ENCODE results near the gene KANSL1L.

Gene KANSL1L

DNA sequence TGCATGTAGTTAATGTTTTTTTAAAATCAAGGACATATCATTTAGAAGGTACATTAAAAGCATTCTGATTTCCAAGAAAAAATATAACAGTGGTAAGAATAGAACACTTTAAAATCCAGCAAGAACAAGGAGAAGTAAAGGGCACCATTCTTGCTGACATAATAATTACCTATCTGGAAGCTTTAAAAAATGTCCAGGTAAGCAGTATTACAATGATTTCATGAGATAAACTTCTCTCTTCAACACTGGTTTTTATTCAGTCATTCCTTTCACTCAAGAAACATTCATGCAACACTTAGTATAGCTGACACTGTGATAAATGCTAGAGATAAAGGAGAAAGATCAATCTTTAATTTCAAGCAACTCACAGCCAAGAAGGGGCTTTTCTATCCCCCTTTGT is 2.9 kb upstream of the KANSL1L start:
- H3K9me3 ChIP-seq (ENCODE audit: insufficient read depth, low read depth, low read length) = no peaks in the 10 kb centered on the region
- H3K27me3 ChIP-seq (ENCODE audit: insufficient read depth, low read length) = no peaks in the 10 kb centered on the region
- H3K9ac ChIP-seq (ENCODE audit: low read depth, low read length) = no peak overlapping the region
- H3K4me1 ChIP-seq (ENCODE audit: insufficient read depth, low read length) = peaks cover 34% of the 10 kb centered on the region
- no peak overlapping the region for H3K27ac ChIP-seq (ENCODE audit: low read depth, low read length)
- H3K4me3 ChIP-seq (ENCODE audit: low read length) = no peak overlapping the region
- no peaks in the 10 kb centered on the region for H3K36me3 ChIP-seq (ENCODE audit: insufficient read depth, low read length)

DNA sequence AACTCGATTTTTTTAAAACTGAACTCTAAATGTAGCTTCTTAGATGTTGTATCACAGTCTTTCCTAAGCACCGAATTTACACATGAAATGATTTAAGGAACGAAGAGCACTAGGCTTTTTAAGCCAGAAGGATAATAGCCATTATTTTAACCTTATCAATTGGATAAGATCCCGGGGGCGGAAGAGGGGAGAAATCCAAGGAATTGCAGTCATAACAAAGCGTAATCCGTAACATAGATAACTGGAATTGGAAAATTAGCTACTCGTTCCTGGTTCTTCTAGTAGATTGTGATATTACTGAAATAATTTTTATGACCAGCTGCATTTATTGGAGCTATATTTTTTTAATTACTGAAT is 988 bp upstream of the KANSL1L start:
- no peaks in the 10 kb centered on the region for H3K27me3 ChIP-seq (ENCODE audit: insufficient read depth, low read length)
- H3K27ac ChIP-seq (ENCODE audit: low read depth, low read length) = peak overlapping the region; percentile 85; the same call in 1 of the 2 replicates
- H3K36me3 ChIP-seq (ENCODE audit: insufficient read depth, low read length) = no peaks in the 10 kb centered on the region
- no peaks in the 10 kb centered on the region for H3K9me3 ChIP-seq (ENCODE audit: insufficient read depth, low read depth, low read length)
- peak overlapping the region; percentile 66 for H3K9ac ChIP-seq (ENCODE audit: low read depth, low read length)
- H3K4me3 ChIP-seq (ENCODE audit: low read length) = peak overlapping the region; percentile 76
- peaks cover 20% of the 10 kb centered on the region for H3K4me1 ChIP-seq (ENCODE audit: insufficient read depth, low read length)
- WGBS = 4% methylated on average over 8 of the region's 8 CpGs

DNA sequence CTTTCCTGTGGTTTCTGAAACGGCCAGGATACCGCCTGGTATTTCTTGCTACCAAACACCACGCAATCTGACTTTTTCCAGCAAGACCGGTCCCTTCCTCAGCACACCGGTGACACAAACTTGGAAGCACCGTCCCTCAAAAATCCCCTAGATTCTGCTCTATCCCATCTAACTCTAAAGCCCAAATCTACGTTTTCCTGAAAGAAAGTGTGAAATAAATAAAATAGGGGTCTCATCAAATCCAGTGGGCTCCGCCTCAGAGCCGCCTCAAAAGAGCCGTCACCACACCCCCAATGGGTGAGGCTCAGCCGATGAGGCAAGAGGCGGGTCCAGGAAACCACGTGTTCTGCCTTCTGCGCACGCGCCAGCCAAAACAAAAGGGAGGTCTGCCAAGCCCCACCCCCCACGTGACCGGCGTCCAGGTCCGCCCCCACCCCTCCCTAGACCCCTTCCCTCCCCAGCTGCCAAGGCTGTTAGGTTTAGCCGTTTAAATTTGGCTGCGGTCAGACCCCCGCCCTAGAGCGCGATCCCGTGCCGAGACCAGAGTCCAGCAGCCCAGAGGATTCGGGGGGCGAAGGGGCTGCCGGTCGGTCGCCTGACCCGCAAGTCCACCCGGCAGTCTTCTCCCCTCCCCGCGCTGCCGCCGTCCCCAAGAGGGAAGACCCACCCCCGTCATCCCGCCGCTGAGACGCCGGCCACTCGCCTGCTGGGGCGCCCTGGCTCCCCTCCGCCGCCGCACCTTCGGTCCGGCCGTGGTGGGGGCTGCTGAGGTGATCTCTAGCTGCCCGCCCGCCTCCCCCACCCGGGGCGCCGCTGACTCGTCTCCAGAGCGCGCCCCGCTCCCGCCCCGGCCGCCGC is 534 bp downstream of the KANSL1L start:
- Histone ChIP-seq H3K36me3 (ENCODE audit: insufficient read depth, low read length) (no peaks in the 10 kb centered on the region), H3K4me3 (ENCODE audit: low read length) (peak overlapping the region; percentile 92), H3K4me1 (ENCODE audit: insufficient read depth, low read length) (peaks cover 20% of the 10 kb centered on the region), H3K9ac (ENCODE audit: low read depth, low read length) (peak overlapping the region; percentile 91), H3K27me3 (ENCODE audit: insufficient read depth, low read length) (no peaks in the 10 kb centered on the region), H3K27ac (ENCODE audit: low read depth, low read length) (peak overlapping the region; percentile 97), H3K9me3 (ENCODE audit: insufficient read depth, low read depth, low read length) (no peaks in the 10 kb centered on the region)
- WGBS = under 1% methylated on average over 62 of the region's 64 CpGs

DNA sequence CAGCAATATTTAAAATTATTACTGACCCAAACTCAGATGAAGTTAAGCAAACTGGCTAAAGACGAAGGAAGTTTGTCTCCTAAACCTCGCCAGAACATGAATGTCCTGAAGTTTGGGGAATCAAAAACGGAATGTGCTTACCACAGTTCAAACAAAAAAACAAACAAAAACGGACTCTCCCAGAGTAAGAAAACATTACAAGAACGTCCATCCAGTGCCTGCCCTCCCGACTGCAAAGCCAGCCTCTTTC is 1.1 kb downstream of the KANSL1L start:
- no peaks in the 10 kb centered on the region for H3K27me3 ChIP-seq (ENCODE audit: insufficient read depth, low read length)
- peak overlapping the region; percentile 82 for H3K9ac ChIP-seq (ENCODE audit: low read depth, low read length)
- H3K4me3 ChIP-seq (ENCODE audit: low read length) = peak overlapping the region; percentile 92
- no peaks in the 10 kb centered on the region for H3K9me3 ChIP-seq (ENCODE audit: insufficient read depth, low read depth, low read length)
- peak overlapping the region; percentile 82 for H3K27ac ChIP-seq (ENCODE audit: low read depth, low read length)
- 1% methylated on average over 6 of the region's 6 CpGs for WGBS
- H3K4me1 ChIP-seq (ENCODE audit: insufficient read depth, low read length) = peaks cover 20% of the 10 kb centered on the region
- no peaks in the 10 kb centered on the region for H3K36me3 ChIP-seq (ENCODE audit: insufficient read depth, low read length)

DNA sequence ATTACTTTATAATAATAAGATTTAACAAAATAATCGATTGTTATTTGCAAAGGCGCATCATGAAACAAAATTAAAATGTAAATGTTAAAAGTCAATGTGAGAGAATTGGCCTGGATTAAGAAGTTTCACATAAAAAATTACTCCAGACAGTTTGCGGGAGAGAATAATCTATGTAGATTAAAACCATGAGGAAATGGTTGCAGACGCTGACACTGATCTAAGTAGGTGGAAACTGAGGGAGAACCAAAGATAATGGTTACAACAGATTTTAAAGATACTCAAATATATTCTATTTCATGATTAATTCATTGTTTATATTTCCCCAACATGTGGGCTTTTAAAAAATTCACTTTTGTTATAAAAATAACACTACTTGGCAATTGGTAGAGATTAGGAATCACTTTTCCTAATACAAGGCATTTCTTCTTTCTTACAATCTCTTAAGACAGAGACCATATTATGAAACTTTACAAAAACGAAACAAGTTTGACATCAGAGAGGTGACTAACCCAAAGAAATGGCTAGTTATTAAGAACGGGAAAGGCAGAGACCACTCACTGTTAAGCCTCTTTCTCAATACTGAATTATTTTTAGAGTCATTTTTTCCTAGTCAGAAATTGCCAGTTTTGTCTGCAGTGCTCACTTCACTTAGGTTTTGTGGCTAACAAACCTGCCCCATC is 1.6 kb downstream of the KANSL1L start:
- Histone ChIP-seq H3K9ac (ENCODE audit: low read depth, low read length) (peak overlapping the region; percentile 82), H3K4me3 (ENCODE audit: low read length) (peak overlapping the region; percentile 92), H3K4me1 (ENCODE audit: insufficient read depth, low read length) (peaks cover 20% of the 10 kb centered on the region), H3K27ac (ENCODE audit: low read depth, low read length) (peak overlapping the region; percentile 82), H3K36me3 (ENCODE audit: insufficient read depth, low read length) (no peaks in the 10 kb centered on the region), H3K27me3 (ENCODE audit: insufficient read depth, low read length) (no peaks in the 10 kb centered on the region), H3K9me3 (ENCODE audit: insufficient read depth, low read depth, low read length) (no peaks in the 10 kb centered on the region)
- 57% methylated on average over 6 of the region's 6 CpGs for WGBS

DNA sequence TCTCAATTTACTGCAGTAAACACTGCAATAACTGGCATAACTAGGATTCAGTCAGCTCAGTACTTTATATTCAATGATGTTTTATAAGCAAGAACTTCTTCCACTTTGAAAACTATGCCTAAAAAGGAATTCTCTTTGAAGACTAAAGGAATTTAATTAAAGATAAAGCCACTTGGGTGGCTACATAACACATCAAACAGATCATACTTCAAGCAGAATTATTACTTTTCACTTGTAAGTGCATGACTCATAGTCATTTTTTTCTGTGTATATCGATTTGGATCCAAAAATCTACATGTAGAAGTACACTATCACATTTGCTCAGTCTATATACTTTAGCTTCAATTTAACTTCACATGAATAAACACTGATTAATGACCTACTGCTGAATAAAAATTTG is 4.0 kb downstream of the KANSL1L start:
- H3K4me3 ChIP-seq (ENCODE audit: low read length) = no peak overlapping the region

DNA sequence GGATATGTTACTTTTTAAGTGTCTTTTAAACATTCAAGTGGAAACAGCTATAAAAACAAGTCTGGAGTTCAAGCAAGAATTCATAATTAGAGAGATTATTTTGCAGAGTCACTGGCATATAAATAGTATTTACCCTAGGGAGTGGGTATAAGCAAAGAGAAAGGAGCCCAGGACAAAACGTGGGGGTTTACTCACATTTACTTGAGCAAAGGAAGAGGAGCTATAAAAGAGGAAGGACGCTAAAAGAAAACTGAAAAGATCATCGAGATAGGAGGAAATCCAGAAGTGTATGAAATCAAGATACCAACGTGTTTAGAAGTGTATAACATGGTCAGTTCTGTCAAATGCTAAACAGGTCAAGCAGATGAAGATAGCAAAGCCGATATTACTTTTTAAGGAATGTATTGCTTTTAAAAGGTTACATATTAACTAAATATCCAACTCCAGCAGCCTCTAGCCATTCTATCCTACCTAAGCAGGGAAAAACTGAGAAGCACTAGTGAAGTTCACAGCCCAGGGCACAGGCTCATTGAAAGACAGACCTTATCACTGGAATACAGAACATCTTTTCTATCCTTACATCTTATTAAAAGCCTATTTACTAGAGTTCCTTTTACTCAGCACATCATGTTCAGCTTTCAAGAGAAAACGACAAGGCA is 8.6 kb downstream of the KANSL1L start:
- 66% methylated on average over 5 of the region's 6 CpGs for whole genome bisulfite sequencing
- H3K9ac ChIP-seq (ENCODE audit: low read depth, low read length) = no peak overlapping the region
- H3K4me3 ChIP-seq (ENCODE audit: low read length) = no peak overlapping the region
- no peaks in the 10 kb centered on the region for H3K4me1 ChIP-seq (ENCODE audit: insufficient read depth, low read length)
- H3K27me3 ChIP-seq (ENCODE audit: insufficient read depth, low read length) = no peaks in the 10 kb centered on the region
- H3K36me3 ChIP-seq (ENCODE audit: insufficient read depth, low read length) = no peaks in the 10 kb centered on the region
- no peak overlapping the region for H3K27ac ChIP-seq (ENCODE audit: low read depth, low read length)
- H3K9me3 ChIP-seq (ENCODE audit: insufficient read depth, low read depth, low read length) = no peaks in the 10 kb centered on the region

More for the DNA sequence above, 4.0 kb downstream of the KANSL1L start:
- H3K27me3 ChIP-seq (ENCODE audit: insufficient read depth, low read length) = no peaks in the 10 kb centered on the region
- H3K36me3 ChIP-seq (ENCODE audit: insufficient read depth, low read length) = no peaks in the 10 kb centered on the region
- H3K9me3 ChIP-seq (ENCODE audit: insufficient read depth, low read depth, low read length) = no peaks in the 10 kb centered on the region
- no peak overlapping the region for H3K9ac ChIP-seq (ENCODE audit: low read depth, low read length)
- H3K27ac ChIP-seq (ENCODE audit: low read depth, low read length) = no peak overlapping the region
- H3K4me1 ChIP-seq (ENCODE audit: insufficient read depth, low read length) = peaks cover 12% of the 10 kb centered on the region; the same call in 1 of the 2 replicates
- 94% methylated on average over 1 of the region's 1 CpG for WGBS

DNA sequence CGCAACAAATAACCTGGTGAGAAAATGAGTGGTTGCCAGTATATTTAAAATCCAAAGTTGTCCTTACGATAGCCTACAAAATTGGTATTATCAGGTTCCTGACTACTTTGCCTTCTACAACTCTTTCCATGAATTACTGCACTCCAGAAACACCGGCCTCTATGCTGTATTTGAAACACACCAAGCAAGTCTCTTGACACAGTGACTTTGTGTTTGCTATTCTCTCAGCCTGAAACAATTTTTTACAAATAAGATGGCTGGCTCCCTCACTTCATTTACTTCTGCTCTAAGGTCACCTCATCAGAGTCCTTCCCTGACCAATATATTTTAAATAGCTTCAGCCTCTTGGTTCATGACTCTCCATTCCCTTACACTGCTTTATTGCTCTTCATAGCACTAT is 12.2 kb downstream of the KANSL1L start:
- Histone ChIP-seq H3K27me3 (ENCODE audit: insufficient read depth, low read length) (no peaks in the 10 kb centered on the region), H3K9ac (ENCODE audit: low read depth, low read length) (no peak overlapping the region), H3K4me3 (ENCODE audit: low read length) (no peak overlapping the region), H3K27ac (ENCODE audit: low read depth, low read length) (no peak overlapping the region), H3K36me3 (ENCODE audit: insufficient read depth, low read length) (peaks cover 7% of the 10 kb centered on the region), H3K9me3 (ENCODE audit: insufficient read depth, low read depth, low read length) (no peaks in the 10 kb centered on the region), H3K4me1 (ENCODE audit: insufficient read depth, low read length) (no peaks in the 10 kb centered on the region)
- 98% methylated on average over 3 of the region's 3 CpGs for WGBS

DNA sequence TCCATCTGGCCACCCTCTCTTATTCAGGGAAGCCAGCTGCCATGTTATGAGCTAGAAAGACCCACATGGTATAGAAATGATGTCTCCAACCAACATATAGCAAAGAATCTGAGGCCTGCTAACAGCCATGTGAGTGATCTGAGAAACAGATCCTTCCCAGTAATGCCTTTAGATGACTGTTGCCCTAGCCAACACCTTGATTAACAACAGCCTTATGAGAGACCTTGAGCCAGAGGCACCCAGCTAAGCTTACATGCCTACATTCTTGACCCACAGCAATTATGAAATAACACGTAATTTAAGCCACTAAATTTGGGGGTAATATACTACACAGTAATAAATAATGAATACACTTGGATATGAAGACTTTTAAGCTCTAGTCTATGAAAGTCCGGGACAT is 13.0 kb downstream of the KANSL1L start:
- 100% methylated on average over 1 of the region's 2 CpGs for WGBS
- no peak overlapping the region for H3K9ac ChIP-seq (ENCODE audit: low read depth, low read length)
- no peaks in the 10 kb centered on the region for H3K4me1 ChIP-seq (ENCODE audit: insufficient read depth, low read length)
- peaks cover 15% of the 10 kb centered on the region for H3K36me3 ChIP-seq (ENCODE audit: insufficient read depth, low read length)
- H3K27ac ChIP-seq (ENCODE audit: low read depth, low read length) = no peak overlapping the region
- no peak overlapping the region for H3K4me3 ChIP-seq (ENCODE audit: low read length)
- H3K27me3 ChIP-seq (ENCODE audit: insufficient read depth, low read length) = no peaks in the 10 kb centered on the region
- no peaks in the 10 kb centered on the region for H3K9me3 ChIP-seq (ENCODE audit: insufficient read depth, low read depth, low read length)

DNA sequence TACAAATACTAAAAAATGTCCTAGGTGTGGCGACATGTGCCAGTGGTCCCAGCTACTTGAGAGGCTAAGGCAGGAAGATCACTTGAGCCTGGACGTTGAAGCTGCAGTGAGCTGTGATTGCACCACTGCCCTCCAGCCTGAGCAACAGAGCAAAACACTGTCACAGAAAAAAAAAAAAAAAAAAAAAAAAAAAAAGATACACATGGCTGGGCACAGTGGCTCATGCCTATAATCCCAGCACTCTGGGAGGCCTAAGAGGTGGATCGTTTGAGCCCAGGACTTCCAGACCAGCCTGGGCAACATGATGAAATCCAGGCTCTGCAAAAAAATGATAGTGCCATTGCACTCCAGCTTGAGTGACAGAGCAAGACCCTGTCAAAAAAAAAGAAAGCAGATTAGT is 13.7 kb downstream of the KANSL1L start:
- 87% methylated on average over 3 of the region's 3 CpGs for WGBS

DNA sequence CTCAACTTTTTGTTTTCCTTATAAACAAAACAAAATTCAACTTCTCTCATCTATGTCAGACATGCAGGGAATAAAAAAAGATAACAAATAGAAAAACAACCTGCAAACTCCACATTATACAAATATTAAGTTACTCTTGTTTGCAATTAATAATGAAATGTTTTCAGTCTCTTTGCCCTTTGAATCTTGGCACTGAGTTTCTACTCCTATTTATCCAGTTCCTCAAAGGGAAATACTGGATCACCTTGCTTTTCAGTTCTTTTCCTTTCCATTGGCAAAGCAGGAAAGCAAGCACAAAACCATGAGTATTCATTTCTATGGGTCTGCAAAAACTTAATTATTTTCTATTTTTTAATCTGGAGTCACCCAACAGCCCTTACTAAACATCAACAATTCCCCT is 23.6 kb downstream of the KANSL1L start:
- Histone ChIP-seq H3K4me1 (ENCODE audit: insufficient read depth, low read length) (no peaks in the 10 kb centered on the region), H3K36me3 (ENCODE audit: insufficient read depth, low read length) (peaks cover 37% of the 10 kb centered on the region)

More for the DNA sequence above, 13.7 kb downstream of the KANSL1L start:
- Histone ChIP-seq H3K36me3 (ENCODE audit: insufficient read depth, low read length) (peaks cover 18% of the 10 kb centered on the region), H3K4me3 (ENCODE audit: low read length) (no peak overlapping the region), H3K4me1 (ENCODE audit: insufficient read depth, low read length) (no peaks in the 10 kb centered on the region), H3K27me3 (ENCODE audit: insufficient read depth, low read length) (no peaks in the 10 kb centered on the region), H3K27ac (ENCODE audit: low read depth, low read length) (no peak overlapping the region), H3K9ac (ENCODE audit: low read depth, low read length) (no peak overlapping the region), H3K9me3 (ENCODE audit: insufficient read depth, low read depth, low read length) (no peaks in the 10 kb centered on the region)

More for the DNA sequence above, 23.6 kb downstream of the KANSL1L start:
- Histone ChIP-seq H3K4me3 (ENCODE audit: low read length) (no peak overlapping the region), H3K9ac (ENCODE audit: low read depth, low read length) (no peak overlapping the region), H3K9me3 (ENCODE audit: insufficient read depth, low read depth, low read length) (no peaks in the 10 kb centered on the region), H3K27me3 (ENCODE audit: insufficient read depth, low read length) (no peaks in the 10 kb centered on the region), H3K27ac (ENCODE audit: low read depth, low read length) (no peak overlapping the region)

Measured in HUES64 (cell line).